ENCODE results near the gene CSTPP1.

Gene CSTPP1

GRCh38 chr11:46936138-46937110, at the start of gene CSTPP1:
Gene CSTPP1 (plus strand): TSS chr11:46936761. CDS start chr11:46936806, 45 bp downstream.
- DNase-seq (ENCODE audit: extremely low spot score) = peak; percentile 99
- no peak for TF ChIP-seq CTCF (IDR thresholded peaks at IDR 0.05; ENCODE audit: control extremely low read depth, extremely low read depth, low read depth, missing control alignments)
- CTCF ChIA-PET = interaction anchor here (0.9 to 2.1 kb wide), 5 partner anchors 9 to 698 kb away, joined by 3 to 6 read pairs (median 3); no protein-coding TSS in a partner anchor

GRCh38 chr11:46888636-46889035, 47.9 kb upstream of the CSTPP1 start:
- no peak for TF ChIP-seq CTCF (IDR thresholded peaks at IDR 0.05; ENCODE audit: control extremely low read depth, extremely low read depth, low read depth, missing control alignments)
- POLR2A ChIA-PET = no interaction called here
- DNase-seq (ENCODE audit: extremely low spot score) = no peak
- CTCF ChIA-PET = interaction anchor here (0.7 to 9.3 kb wide), 8 partner anchors 14 to 277 kb away, joined by 3 to 104 read pairs (median 4); no protein-coding TSS in a partner anchor

More at GRCh38 chr11:46936138-46937110, at the start of gene CSTPP1:
- POLR2A ChIA-PET = no interaction called here

DNA sequence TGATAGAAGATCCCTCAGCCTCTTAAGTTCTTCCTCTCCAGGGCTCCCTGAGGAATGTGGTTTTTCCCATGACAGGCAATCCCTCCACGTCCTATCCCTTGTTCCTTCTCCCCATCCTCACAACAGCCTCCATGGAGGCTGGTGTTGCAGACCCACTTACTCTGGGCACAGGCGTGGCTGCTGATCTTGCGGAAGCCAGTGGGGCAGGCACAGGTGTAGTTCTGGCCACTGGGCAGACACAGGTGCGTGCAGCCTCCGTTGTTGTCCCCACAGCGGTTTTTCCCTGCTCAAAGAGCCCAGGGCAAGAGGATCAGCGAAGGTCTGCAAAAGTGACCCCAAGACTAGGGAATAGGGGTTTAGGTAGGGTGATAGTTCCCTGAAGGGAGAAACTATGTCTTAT, 47.3 kb upstream of the CSTPP1 start:
- DNase-seq (ENCODE audit: extremely low spot score) = no peak
- CTCF ChIA-PET = interaction anchor here (0.7 to 9.3 kb wide), 6 partner anchors 15 to 277 kb away, joined by 3 to 104 read pairs (median 4); no protein-coding TSS in a partner anchor
- POLR2A ChIA-PET = no interaction called here
- peak; percentile 16 for TF ChIP-seq CTCF (IDR thresholded peaks at IDR 0.05; ENCODE audit: control extremely low read depth, extremely low read depth, low read depth, missing control alignments)

- ChIA-PET CTCF (interaction anchor here (0.9 to 9.3 kb wide), 8 partner anchors 17 to 273 kb away, joined by 3 to 104 read pairs (median 9); no protein-coding TSS in a partner anchor), POLR2A (no interaction called here)
- peak; percentile 83 for DNase-seq (ENCODE audit: extremely low spot score)
- TF ChIP-seq CTCF (IDR thresholded peaks at IDR 0.05; ENCODE audit: control extremely low read depth, extremely low read depth, low read depth, missing control alignments) = peak; percentile 78
These were observed 46.7 kb upstream of the CSTPP1 start for GRCh38 chr11:46889689-46890475.

- TF ChIP-seq CTCF (IDR thresholded peaks at IDR 0.05; ENCODE audit: control extremely low read depth, extremely low read depth, low read depth, missing control alignments) = no peak
- no peak for DNase-seq (ENCODE audit: extremely low spot score)
- ChIA-PET POLR2A (no interaction called here), CTCF (interaction anchor here (0.9 to 7.1 kb wide), 8 partner anchors 16 to 272 kb away, joined by 3 to 84 read pairs (median 5); no protein-coding TSS in a partner anchor)
These were observed 45.9 kb upstream of the CSTPP1 start for GRCh38 chr11:46890665-46891064.

DNA sequence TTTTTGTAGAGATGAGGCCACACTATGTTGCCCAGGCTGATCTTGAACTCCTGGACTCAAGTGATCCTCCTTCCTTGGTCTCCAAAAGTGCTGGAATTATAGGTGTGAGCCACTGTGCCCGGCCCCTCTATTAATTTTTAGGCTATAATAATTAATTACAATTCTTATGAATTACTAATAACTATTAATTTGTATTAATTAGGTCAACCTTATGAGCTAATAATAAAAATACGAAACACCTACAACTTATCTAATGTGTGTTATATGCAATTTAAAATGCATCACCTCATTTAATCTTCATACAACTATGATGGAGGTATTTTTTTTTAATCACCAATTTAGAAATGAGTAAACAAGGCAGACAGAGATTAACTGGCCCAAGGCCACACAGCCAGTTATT, 44.5 kb upstream of the CSTPP1 start:
- DNase-seq (ENCODE audit: extremely low spot score) = no peak
- ChIA-PET POLR2A (no interaction called here), CTCF (interaction anchor here (0.6 to 7.1 kb wide), 9 partner anchors 28 to 519 kb away, joined by 3 to 84 read pairs (median 4); no protein-coding TSS in a partner anchor)
- TF ChIP-seq CTCF (IDR thresholded peaks at IDR 0.05; ENCODE audit: control extremely low read depth, extremely low read depth, low read depth, missing control alignments) = no peak

All from GM10248 (cell line).